ENCODE results near the gene GPR158.

The GPR158 gene

GRCh38 chr10:25405871-25406270, 231.1 kb downstream of the GPR158 start:
- DNase-seq = no peak

GRCh38 chr10:25417611-25418010, 242.8 kb downstream of the GPR158 start:
- DNase-seq = no peak

- no peak for DNase-seq
Measured at GRCh38 chr10:25425776-25426175, 251.0 kb downstream of the GPR158 start.

- DNase-seq = no peak
Measured at GRCh38 chr10:25436431-25436830, 261.6 kb downstream of the GPR158 start.

- DNase-seq = no peak
Measured at GRCh38 chr10:25441270-25441669, 266.5 kb downstream of the GPR158 start.

GRCh38 chr10:25444266-25444665, 269.5 kb downstream of the GPR158 start:
- no peak for DNase-seq

- no peak for DNase-seq
Measured at GRCh38 chr10:25451401-25451800, 276.6 kb downstream of the GPR158 start.

GRCh38 chr10:25453619-25454018, 278.8 kb downstream of the GPR158 start:
- no peak for DNase-seq

GRCh38 chr10:25455980-25456567, 281.3 kb downstream of the GPR158 start:
- no peak for DNase-seq

GRCh38 chr10:25457552-25457951, 282.8 kb downstream of the GPR158 start:
- DNase-seq = no peak

GRCh38 chr10:25465582-25466372, 291.0 kb downstream of the GPR158 start:
- DNase-seq = no peak

- DNase-seq = no peak
Measured at GRCh38 chr10:25467881-25468280, 293.1 kb downstream of the GPR158 start.

GRCh38 chr10:25481467-25481866, 306.7 kb downstream of the GPR158 start:
- no peak for DNase-seq

GRCh38 chr10:25483999-25484398, 309.2 kb downstream of the GPR158 start:
- no peak for DNase-seq

GRCh38 chr10:25487266-25487665, 312.5 kb downstream of the GPR158 start:
- DNase-seq = no peak

- no peak for DNase-seq
Measured at GRCh38 chr10:25492040-25492439, 317.2 kb downstream of the GPR158 start.

- no peak for DNase-seq
Measured at GRCh38 chr10:25492680-25493079, 317.9 kb downstream of the GPR158 start.

- DNase-seq = no peak
Measured at GRCh38 chr10:25493122-25493893, 318.5 kb downstream of the GPR158 start.

- no peak for DNase-seq
Measured at GRCh38 chr10:25497246-25497645, 322.4 kb downstream of the GPR158 start.

GRCh38 chr10:25498645-25499044, 323.8 kb downstream of the GPR158 start:
- DNase-seq = no peak

- DNase-seq = no peak
Measured at GRCh38 chr10:25501912-25502311, 327.1 kb downstream of the GPR158 start.

GRCh38 chr10:25502453-25502852, 327.7 kb downstream of the GPR158 start:
- DNase-seq = no peak

GRCh38 chr10:25504306-25504705, 329.5 kb downstream of the GPR158 start:
- DNase-seq = no peak

- DNase-seq = no peak
Measured at GRCh38 chr10:25504838-25505237, 330.0 kb downstream of the GPR158 start.

All from amniotic stem cell (primary cell).